ENCODE measurements around the gene CELSR1. TPM values are rescaled to one million over a fixed set of nuclear protein-coding genes. Genes with fewer than 3 reads are reported as not detected.
A peak's percentile ranks its signal among the peaks of the same experiment; 100 is the strongest.

CELSR1 gene
- total and polyA plus RNA-seq, 7 donors = 0.09 to 0.39 (median 0.18) TPM

GRCh38 chr22:46572911-46573780, 35.7 kb upstream of the CELSR1 start:
- peaks cover 5% of the 10 kb centered on the region for H3K9me3 ChIP-seq
- H3K36me3 ChIP-seq (ENCODE audit: insufficient read depth in 1 of 2, low read depth in 1 of 2) = no peaks in the 10 kb centered on the region
- no peak for ATAC-seq
- H3K4me1 ChIP-seq = peaks cover 9% of the 10 kb centered on the region
- DNase-seq = peak in 1 of 2 donors; percentile 33
- TF ChIP-seq CTCF (IDR thresholded peaks at IDR 0.05) = no peak
- WGBS, 3 donors = 81 to 85% (median 83%) methylated on average over 19 of the region's 19 CpGs
- intact Hi-C loops (cut with DNase I) = no loop called here
- no peak overlapping the region for H3K4me3 ChIP-seq
- no peak overlapping the region for H3K27ac ChIP-seq
- H3K27me3 ChIP-seq (ENCODE audit: insufficient read depth in 3 of 3, low read length in 2 of 3) = no peaks in the 10 kb centered on the region

- Histone ChIP-seq H3K4me1 (peaks cover 5% of the 10 kb centered on the region), H3K27me3 (ENCODE audit: insufficient read depth in 3 of 3, low read length in 2 of 3) (no peaks in the 10 kb centered on the region), H3K27ac (no peak overlapping the region), H3K9me3 (peaks cover 5% of the 10 kb centered on the region), H3K36me3 (ENCODE audit: insufficient read depth in 1 of 2, low read depth in 1 of 2) (no peaks in the 10 kb centered on the region), H3K4me3 (no peak overlapping the region)
- peak in 1 of 2 donors; percentile 4 for DNase-seq
- TF ChIP-seq CTCF (IDR thresholded peaks at IDR 0.05) = no peak
- no peak for ATAC-seq
- intact Hi-C loops (cut with DNase I) = no loop called here
- 82 to 91% (median 82%) methylated on average over 7 of the region's 7 CpGs for WGBS, 3 donors
Observed at GRCh38 chr22:46571642-46572250, 34.3 kb upstream of the CELSR1 start.

- no peaks in the 10 kb centered on the region for H3K4me1 ChIP-seq
- ATAC-seq (no peak), DNase-seq (peak in 1 of 2 donors; percentile 33)
- peaks cover 5% of the 10 kb centered on the region for H3K9me3 ChIP-seq
- no peak overlapping the region for H3K27ac ChIP-seq
- WGBS, 3 donors = 86 to 88% (median 87%) methylated on average over 16 to 17 of the region's 17 CpGs
- no peak overlapping the region for H3K4me3 ChIP-seq
- intact Hi-C loops (cut with DNase I) = loop anchor here in 1 of 2 donors (10.0 kb wide), 1 partner anchor 165 kb away; the partner anchor contains the start of gene CERK
- no peak for TF ChIP-seq CTCF (IDR thresholded peaks at IDR 0.05)
- no peaks in the 10 kb centered on the region for H3K36me3 ChIP-seq (ENCODE audit: insufficient read depth in 1 of 2, low read depth in 1 of 2)
- H3K27me3 ChIP-seq (ENCODE audit: insufficient read depth in 3 of 3, low read length in 2 of 3) = no peaks in the 10 kb centered on the region
Observed at GRCh38 chr22:46569848-46570695, 32.7 kb upstream of the CELSR1 start.

GRCh38 chr22:46569055-46569847, 31.8 kb upstream of the CELSR1 start:
- Histone ChIP-seq H3K27ac (no peak overlapping the region), H3K27me3 (ENCODE audit: insufficient read depth in 3 of 3, low read length in 2 of 3) (no peaks in the 10 kb centered on the region), H3K4me1 (no peaks in the 10 kb centered on the region), H3K36me3 (ENCODE audit: insufficient read depth in 1 of 2, low read depth in 1 of 2) (no peaks in the 10 kb centered on the region), H3K9me3 (peaks cover 5% of the 10 kb centered on the region), H3K4me3 (no peak overlapping the region)
- no peak for ATAC-seq
- DNase-seq = peak in 1 of 2 donors; percentile 45
- intact Hi-C loops (cut with DNase I) = loop anchor here in 1 of 2 donors (10.0 kb wide), 1 partner anchor 166 kb away; the partner anchor contains the start of gene CERK
- TF ChIP-seq CTCF (IDR thresholded peaks at IDR 0.05) = no peak
- WGBS, 3 donors = 75 to 82% (median 78%) methylated on average over 21 to 23 of the region's 23 CpGs
